Measurements from ENCODE around the gene SEMA4C.

DNA sequence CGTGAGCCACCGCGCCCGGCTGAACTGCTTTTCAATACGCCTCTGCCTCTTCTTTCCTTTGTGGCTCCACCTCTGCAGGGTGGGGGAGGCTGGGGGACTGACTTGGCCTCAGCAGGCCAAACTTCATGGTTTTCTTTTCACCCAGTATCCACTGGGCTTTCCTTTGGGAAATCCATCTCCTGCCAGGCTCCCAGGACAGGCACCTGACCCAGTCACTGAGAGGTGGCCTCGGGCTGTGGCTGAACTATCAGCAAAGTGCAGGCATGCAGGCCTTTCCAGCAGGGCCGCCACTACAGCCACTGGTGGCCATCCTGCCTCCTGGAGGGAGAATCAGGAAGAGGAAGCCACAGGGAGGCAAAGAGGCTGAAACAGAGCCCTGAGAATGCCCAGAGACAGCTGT, 33.4 kb upstream of the SEMA4C start:
- TF ChIP-seq, protein P1, sequence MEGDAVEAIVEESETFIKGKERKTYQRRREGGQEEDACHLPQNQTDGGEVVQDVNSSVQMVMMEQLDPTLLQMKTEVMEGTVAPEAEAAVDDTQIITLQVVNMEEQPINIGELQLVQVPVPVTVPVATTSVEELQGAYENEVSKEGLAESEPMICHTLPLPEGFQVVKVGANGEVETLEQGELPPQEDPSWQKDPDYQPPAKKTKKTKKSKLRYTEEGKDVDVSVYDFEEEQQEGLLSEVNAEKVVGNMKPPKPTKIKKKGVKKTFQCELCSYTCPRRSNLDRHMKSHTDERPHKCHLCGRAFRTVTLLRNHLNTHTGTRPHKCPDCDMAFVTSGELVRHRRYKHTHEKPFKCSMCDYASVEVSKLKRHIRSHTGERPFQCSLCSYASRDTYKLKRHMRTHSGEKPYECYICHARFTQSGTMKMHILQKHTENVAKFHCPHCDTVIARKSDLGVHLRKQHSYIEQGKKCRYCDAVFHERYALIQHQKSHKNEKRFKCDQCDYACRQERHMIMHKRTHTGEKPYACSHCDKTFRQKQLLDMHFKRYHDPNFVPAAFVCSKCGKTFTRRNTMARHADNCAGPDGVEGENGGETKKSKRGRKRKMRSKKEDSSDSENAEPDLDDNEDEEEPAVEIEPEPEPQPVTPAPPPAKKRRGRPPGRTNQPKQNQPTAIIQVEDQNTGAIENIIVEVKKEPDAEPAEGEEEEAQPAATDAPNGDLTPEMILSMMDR (IDR thresholded peaks at IDR 0.05) = no peak
- TF ChIP-seq EZH2 (IDR thresholded peaks at IDR 0.05) = no peak

All from neural progenitor cell (in vitro differentiated cells).